Measurements from ENCODE around the gene KANSL2. TPM values are rescaled to one million over a fixed set of nuclear protein-coding genes. Genes with fewer than 3 reads are reported as not detected.
"Not testable (repeated sequence)": the region's sequence is repeated elsewhere in the genome, so short reads cannot be mapped to it uniquely, and the experiment has no call there.

Gene KANSL2
- total RNA-seq, 1 donor from 2014 or later: 23.3 TPM

DNA sequence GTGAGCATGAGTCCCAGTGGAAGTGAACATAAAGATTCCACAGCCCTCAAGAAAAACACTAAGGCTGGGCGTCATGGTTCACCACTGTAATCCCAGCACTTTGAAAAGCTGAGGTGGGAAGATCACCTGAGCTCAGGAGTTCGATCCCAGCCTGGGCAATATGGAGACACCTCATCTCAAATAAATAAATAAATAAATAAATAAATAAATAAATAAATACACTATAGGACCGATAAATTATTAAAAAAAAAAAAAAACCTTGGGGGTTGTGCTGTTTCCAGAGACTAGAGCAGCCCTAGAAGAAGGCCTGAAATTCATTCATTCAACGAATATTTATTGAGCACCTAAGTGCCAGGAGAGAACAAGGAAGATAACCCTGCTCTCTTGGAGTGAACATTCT lies 1.5 kb upstream of the KANSL2 start:
- no peak for ATAC-seq

- no peak for ATAC-seq
These were observed 889 bp upstream of the KANSL2 start for GRCh38 chr12:48682927-48683326.

DNA sequence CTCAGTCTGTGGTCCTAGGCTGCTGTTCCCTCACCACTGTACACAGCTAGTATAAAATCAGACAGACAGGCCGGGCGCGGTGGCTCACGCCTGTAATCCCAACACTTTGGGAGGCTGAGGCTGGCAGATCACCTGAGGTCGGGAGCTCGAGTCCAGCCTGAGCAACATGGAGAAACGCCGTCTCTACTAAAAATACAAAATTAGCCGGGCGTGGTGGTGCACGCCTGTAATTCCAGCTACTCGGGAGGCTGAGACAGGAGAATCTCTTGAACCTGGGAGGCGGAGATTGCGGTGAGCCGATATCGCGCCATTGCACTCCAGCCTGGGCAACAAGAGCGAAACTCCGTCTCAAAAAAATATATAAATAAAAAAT lies 481 bp upstream of the KANSL2 start:
- not testable (repeated sequence) for ATAC-seq

DNA sequence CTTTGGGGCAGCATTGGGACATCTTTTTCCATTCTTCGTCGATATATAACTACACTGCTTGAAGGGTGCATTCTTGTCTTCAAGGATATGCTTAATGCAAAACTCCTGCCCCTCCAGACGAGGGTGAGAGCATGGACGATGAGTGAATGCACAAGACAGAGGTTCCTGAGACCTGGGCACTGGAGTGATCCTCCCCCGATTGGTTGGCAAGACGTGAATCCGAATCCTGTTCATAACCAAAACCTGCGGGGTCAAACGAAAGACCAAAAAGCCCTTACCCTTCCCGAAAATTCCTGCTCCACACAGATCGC lies 684 bp downstream of the KANSL2 start:
- ATAC-seq: no peak

DNA sequence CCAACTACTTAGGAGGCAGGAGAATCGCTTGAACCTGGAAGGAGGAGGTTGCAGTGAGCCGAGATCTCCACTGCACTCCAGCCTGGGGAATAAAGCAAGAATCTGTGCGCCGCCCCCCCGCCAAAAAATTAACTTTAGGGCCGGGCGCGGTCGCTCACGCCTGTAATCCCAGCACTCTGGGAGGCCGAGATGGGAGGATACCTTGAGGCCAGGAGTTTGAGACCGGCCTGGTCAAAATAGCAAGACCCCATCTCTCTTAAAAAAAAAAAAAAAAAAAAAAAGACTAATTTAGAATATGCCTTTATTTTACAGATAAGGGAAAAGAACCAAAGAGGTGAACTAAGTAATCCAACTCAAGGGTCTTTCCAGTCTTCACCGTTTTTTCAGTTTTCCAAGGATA lies 1.2 kb downstream of the KANSL2 start:
- no peak for ATAC-seq

GRCh38 chr12:48678551-48679185 lies 3.4 kb downstream of the KANSL2 start:
- ATAC-seq: no peak

GRCh38 chr12:48671231-48671856 lies 10.7 kb downstream of the KANSL2 start:
- peak; percentile 95 for ATAC-seq

- ATAC-seq: no peak
These were observed 13.0 kb downstream of the KANSL2 start for GRCh38 chr12:48668996-48669395.

- no peak for ATAC-seq
These were observed 22.2 kb downstream of the KANSL2 start for GRCh38 chr12:48659863-48660262.

DNA sequence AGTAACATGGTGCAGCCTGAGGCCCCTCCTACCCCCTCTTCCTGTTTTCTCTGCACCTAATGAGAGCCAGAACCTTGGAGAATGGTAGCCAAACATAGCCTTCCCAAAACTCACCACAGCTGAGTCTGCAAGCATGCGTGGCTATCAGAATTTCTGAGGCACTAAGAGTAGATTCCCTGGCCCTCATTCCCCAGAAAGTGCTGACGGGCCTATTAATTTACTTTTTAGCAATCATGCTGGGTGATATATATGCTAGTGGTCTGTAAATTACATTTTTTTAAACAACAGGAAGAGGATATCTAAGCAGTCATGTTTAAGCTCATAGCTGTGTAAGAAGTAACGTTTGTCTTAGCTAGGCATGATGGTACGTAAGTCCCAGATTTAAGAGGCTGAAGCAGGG lies 30.4 kb downstream of the KANSL2 start:
- no peak for ATAC-seq

GRCh38 chr12:48645354-48645753 lies 36.7 kb downstream of the KANSL2 start:
- not testable (repeated sequence) for ATAC-seq

- no peak for ATAC-seq
These were observed 39.0 kb downstream of the KANSL2 start for GRCh38 chr12:48643011-48643410.

DNA sequence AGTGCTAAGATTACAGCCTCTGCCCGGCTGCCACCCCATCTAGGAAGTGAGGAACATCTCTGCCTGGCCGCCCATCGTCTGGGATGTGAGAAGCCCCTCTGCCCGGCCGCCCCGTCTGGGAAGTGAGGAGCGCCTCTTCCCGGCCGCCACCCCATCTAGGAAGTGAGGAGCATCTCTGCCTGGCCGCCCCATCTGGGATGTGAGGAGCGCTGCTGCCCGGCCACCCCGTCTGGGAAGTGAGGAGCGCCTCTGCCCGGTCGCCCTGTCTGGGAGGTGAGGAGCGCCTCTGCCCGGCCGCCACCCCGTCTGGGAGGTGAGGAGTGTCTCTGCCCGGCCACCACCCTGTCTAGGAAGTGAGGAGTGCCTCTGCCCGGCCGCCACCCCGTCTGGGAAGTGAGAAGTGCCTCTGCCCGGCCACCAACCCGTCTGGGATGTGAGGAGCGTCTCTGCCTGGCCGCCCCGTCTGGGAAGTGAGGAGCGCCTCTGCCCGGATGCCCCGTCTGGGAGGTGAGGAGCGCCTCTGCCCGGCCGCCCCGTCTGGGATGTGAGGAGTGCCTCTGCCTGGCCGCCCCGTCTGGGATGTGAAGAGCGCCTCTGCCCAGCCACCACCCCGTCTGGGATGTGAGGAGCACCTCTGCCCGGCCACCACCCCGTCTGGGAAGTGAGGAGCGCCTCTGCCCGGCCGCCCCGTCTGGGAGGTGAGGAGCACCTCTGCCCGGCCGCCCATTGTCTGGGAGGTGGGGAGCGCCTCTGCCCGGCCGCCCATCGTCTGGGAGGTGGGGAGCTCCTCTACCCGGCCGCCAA lies 40.1 kb downstream of the KANSL2 start:
- not testable (repeated sequence) for ATAC-seq

DNA sequence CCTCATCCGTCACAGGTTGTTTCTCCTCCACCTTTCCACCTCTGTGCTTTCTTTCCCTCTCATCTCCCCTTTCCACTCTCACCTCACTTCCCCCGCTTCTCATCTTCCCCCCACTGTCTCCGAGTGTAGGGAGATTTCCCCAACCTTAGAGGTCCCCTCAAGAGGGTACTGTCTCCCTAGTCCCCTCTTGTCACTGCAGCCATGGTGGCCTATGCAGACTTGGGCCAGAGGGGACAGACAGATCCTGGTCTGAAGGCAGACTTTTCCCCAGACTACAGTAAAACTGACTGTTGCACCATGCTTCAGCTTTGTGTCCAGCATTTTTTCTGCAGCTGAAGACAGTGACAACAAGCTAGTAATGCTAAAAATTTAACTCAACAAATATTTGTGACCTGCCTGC lies 41.2 kb downstream of the KANSL2 start:
- no peak for ATAC-seq

DNA sequence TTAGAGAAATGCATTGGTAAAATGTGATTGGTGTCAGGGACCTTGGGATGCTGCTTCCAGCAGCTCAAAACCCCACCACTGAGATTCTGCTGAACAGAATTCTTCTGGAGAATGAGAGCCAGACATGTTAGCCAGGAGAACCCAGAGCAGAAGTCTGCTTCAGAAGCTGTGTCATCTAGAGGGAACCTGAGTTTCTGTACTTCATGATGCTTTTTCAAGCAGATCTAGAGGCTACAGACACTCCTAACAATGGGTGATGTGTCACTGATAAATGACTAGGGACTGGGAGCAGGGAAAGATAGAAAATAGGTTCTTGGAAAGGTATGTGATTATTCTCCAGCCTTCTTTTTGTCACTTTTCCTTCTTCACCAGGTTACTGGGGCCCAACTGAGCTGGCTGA lies 41.6 kb downstream of the KANSL2 start:
- no peak for ATAC-seq

- no peak for ATAC-seq
These were observed 51.0 kb downstream of the KANSL2 start for GRCh38 chr12:48631071-48631470.

- no peak for ATAC-seq
These were observed 51.7 kb downstream of the KANSL2 start for GRCh38 chr12:48630346-48630745.

GRCh38 chr12:48629541-48629940 lies 52.5 kb downstream of the KANSL2 start:
- no peak for ATAC-seq

DNA sequence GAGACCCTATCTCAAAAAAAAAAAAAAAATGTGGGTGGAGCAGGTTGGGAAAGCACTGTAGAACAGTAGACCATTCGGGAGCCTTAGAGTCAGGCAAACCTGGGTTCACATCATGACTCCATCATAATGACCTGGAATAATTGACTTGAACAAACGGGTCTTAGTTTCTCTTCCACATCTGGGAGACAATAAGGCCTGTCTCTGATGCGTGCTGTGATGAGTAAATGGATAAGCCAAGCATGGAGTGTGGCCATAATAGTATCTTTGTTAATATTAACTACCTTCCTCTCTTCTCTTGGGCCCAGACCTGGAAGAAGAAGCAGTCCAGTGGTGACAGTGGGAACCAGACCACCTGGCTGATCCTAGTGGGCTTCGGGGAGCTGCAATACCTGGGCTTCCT lies 54.5 kb downstream of the KANSL2 start:
- no peak for ATAC-seq

DNA sequence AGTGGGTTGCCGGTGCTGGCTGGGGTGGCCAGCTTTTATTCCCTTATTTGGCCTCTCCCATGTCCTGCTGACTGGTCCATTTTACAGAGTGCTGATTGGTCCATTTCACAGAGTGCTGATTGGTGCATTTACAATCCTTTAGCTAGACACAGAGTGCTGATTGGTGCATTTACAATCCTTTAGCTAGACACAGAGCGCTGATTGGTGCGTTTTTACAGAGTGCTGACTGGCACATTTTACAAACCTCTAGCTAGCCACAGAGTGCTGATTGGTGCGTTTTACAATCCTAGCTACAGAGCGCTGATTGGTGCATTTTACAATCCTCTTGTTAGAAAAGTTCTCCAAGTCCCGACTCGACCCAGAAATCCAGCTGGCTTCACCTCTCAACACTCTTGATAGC lies 59.0 kb downstream of the KANSL2 start:
- not testable (repeated sequence) for ATAC-seq

GRCh38 chr12:48618541-48618940 lies 63.5 kb downstream of the KANSL2 start:
- ATAC-seq: peak; percentile 93

- no peak for ATAC-seq
These were observed 66.4 kb downstream of the KANSL2 start for GRCh38 chr12:48615681-48616080.

- ATAC-seq: no peak
These were observed 68.7 kb downstream of the KANSL2 start for GRCh38 chr12:48613321-48613720.

All from esophagus mucosa (tissue), 1 donor.